ENCODE data around the gene KRTAP4-11. TPM values are rescaled to one million over a fixed set of nuclear protein-coding genes. Genes with fewer than 3 reads are reported as not detected.

KRTAP4-11 gene
- total RNA-seq = not detected in 2 replicates

DNA sequence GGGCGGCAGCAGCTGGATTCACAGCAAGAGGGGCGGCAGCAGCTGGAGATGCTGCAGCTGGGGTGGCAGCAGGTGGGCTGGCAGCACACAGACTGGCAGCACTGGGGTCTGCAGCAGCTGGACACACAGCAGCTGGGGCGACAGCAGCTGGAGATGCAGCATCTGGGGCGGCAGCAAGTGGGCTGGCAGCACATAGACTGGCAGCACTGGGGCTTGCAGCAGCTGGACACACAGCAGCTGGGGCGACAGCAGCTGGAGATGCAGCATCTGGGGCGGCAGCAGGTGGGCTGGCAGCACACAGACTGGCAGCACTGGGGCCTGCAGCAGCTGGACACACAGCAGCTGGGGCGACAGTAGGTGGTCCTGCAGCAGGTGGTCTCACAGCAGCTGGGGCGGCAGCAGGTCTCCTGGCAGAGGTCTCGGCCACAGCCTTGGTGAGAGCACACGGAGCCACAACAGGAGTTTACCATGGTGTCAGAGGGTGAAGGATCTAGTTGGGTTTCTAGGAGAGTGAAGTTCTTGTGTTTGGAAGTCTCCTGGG is at the start of gene KRTAP4-11:
TSS of gene KRTAP4-11 (minus strand) at position 528 of the 541 bp plus-strand sequence. CDS start at position 470, 58 bp downstream.

DNA sequence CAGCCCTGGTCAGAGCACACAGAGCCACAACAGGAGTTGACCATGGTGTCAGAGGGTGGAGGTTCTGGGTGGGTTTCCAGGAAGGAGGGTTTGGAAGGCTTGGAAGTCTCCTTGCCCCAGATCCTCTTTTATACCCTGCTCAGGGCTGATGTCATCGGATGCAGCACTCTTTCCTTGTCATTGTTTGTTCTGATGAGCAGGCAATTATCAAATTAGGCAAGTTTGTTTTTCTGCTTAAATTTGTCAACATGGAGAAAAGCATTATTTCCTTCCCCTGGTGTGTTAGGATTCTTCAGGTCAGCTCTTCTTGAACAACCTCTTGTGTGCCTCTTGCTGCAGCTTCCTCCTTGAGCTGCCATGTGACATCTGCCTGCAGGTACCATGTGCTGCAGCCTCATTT is 42.5 kb upstream of the KRTAP4-11 start, which contains the start of gene KRTAP4-4:
TSS of gene KRTAP4-4 (minus strand) at position 101 of the 400 bp plus-strand sequence. CDS start at position 44, 57 bp downstream.

DNA sequence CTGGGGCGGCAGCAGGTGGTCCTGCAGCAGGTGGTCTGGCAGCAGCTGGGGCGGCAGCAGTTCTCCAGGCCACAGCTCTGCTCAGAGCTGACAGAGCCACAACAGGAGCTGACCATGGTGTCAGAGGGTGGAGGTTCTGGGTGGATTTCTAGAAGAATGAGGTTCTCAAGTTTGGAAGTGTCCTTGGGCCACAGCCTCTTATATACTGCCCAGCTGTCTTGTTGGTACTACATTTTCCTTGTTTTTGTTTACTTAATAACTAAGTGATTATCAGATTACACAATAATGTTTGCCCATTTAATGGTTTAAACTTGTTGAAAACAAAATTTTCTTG is 31.4 kb upstream of the KRTAP4-11 start, which contains the start of gene KRTAP4-5:
TSS of gene KRTAP4-5 (minus strand) at position 174 of the 334 bp plus-strand sequence. CDS start at position 116, 58 bp downstream.

DNA sequence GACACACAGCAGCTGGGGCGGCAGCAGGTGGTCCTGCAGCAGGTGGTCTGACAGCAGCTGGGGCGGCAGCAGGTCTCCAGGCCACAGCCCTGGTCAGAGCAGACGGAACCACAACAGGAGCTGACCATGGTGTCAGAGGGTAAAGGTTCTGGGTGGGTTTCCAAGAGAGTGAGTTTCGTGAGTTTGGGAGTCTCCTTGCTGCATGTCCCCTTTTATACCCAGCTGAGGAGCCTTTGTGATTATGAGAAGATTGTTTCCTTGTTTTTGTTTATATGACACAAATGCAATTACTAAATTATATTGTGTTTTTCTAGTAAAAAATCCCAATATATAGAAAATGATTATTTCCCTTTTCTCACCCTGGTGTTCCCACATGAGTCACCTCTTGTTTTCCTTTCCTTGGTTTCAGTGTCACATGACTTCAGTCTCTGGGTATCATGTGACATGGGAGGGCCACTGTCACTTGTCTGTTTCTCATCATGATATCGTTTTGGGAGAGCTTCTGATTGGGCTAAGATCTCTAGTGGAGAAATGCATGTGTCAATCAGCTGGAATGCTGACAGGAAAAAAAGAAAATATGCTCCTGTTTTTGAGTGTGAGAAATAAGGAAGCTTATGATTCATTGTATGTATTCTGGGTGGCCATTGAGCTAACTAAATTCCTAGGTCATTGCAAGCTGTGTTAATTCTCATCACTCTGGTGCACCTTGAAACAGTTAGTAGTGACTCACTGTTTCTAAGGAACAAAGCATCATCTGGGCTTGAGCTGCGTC is 22.4 kb upstream of the KRTAP4-11 start, which contains the start of gene KRTAP4-6:
TSS of gene KRTAP4-6 (minus strand) at position 185 of the 772 bp plus-strand sequence. CDS start at position 128, 57 bp downstream.

DNA sequence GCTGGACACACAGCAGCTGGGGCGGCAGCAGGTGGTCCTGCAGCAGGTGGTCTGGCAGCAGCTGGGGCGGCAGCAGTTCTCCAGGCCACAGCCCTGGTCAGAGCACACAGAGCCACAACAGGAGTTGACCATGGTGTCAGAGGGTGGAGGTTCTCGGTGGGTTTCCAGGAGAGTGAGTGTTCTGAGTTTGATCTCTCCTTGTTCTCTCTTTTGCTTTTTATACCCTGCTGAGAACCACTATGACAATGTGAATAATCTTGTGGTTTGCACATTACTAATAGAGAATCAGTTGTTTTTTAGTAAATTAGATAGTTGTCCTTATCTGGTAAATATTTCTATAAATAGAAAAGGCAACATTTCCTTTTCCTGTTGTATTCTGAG is 5.8 kb upstream of the KRTAP4-11 start, which contains the start of gene KRTAP4-12:
TSS of gene KRTAP4-12 (minus strand) at position 192 of the 381 bp plus-strand sequence. CDS start at position 132, 60 bp downstream.

DNA sequence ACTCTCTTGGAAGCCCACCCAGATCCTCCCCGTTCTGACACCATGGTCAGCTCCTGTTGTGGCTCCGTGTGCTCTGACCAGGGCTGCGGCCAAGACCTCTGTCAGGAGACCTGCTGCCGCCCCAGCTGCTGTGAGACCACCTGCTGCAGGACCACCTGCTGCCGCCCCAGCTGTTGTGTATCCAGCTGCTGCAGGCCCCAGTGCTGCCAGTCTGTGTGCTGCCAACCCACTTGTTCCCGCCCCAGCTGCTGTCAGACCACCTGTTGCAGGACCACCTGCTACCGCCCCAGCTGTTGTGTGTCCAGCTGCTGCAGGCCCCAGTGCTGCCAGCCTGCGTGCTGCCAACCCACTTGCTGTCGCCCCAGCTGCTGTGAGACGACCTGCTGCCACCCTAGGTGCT is 12.8 kb downstream of the KRTAP4-11 start, which contains the start of gene KRTAP4-9:
TSS of gene KRTAP4-9 (plus strand) at position 43 of the 400 bp plus-strand sequence. CDS start at position 43, 0 bp downstream.

DNA sequence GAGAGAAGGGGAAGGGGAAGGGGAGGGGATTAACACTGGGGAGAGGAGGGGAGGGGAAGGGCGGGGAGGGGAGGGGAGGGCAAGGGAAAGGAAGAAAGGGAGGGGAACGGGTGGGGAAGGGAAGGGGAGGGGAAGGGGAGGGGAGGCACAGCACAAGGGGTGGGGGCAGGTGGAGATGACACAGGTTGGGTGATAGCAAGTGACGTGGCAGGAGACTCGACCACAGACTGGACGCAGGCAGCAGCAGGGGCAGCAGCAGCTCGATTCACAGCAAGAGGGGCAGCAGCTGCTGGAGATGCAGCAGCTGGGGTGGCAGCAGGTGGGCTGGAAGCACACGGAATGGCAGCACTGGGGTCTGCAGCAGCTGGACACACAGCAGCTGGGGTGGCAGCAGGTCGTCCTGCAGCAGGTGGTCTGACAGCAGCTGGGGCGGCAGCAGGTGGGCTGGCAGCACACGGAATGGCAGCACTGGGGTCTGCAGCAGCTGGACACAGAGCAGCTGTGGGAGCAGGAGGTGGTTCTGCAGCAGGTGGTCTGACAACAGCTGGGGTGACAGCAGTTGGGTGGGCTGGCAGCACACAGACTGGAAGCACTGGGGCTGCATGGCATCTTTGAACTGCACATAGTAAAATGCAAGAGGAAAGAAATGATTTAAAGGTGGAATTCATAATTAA is 16.4 kb downstream of the KRTAP4-11 start, which contains the start of gene KRTAP4-16:
TSS of gene KRTAP4-16 (minus strand) at position 624 of the 674 bp plus-strand sequence. CDS start at position 624, 0 bp downstream.

DNA sequence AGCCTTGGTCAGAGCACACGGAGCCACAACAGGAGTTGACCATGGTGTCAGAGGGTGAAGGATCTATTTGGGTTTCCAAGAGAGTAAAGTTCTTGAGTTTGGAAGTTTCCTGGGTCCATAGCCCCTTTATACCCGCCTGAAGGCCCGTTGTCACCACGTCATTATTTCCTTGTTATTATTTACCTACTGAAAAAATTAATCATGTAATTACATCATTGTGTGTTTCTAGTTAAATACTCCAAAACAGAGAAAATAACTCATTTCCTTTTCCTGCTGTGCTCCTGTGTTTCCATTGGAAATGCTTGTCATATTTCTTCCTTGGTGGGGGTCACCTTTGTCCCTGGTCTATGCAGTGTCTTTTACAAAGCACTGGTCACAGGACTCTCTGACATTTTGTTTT is 20.1 kb downstream of the KRTAP4-11 start, which contains the start of gene KRTAP4-8:
TSS of gene KRTAP4-8 (minus strand) at position 101 of the 400 bp plus-strand sequence. CDS start at position 43, 58 bp downstream.

DNA sequence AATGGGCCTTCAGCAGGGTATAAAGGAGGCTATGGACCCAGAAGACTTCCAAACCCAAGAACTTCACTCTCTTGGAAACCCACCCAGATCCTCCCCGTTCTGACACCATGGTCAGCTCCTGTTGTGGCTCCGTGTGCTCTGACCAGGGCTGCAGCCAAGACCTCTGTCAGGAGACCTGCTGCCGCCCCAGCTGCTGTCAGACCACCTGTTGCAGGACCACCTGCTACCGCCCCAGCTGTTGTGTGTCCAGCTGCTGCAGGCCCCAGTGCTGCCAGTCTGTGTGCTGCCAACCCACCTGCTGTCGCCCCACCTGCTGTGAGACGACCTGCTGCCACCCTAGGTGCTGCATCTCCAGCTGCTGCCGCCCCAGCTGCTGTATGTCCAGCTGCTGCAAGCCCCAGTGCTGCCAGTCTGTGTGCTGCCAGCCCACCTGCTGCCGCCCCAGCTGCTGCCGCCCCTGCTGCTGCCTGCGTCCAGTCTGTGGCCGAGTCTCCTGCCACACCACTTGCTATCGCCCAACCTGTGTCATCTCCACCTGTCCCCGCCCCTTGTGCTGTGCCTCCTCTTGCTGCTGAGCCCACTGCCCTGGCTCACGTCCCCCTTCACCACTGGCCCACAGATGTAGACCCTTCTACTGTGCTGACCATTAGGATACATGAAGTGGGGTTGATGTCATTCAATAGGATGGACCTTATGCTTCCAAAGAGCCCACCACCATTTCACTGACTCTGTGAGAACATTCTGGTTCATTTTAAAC is 33.9 kb downstream of the KRTAP4-11 start, which contains the start of gene KRTAP4-7:
TSS of gene KRTAP4-7 (plus strand) at position 51 of the 757 bp plus-strand sequence. CDS start at position 108, 57 bp downstream.

Other genes starting within 250 kb of the KRTAP4-11 start
- not detected in 2 replicates for gene KRT20, start 233.1 kb downstream of the KRTAP4-11 start, total RNA-seq
- not detected in 2 replicates for gene KRT23, start 180.7 kb downstream of the KRTAP4-11 start, total RNA-seq
- gene KRT39, start 151.4 kb downstream of the KRTAP4-11 start, total RNA-seq = not detected in 2 replicates
- gene KRT40, start 134.0 kb downstream of the KRTAP4-11 start, total RNA-seq = not detected in 2 replicates
- gene KRTAP3-3, start 124.2 kb downstream of the KRTAP4-11 start, total RNA-seq = not detected in 2 replicates
- not detected in 2 replicates for gene KRTAP3-2, start 118.5 kb downstream of the KRTAP4-11 start, total RNA-seq
- not detected in 2 replicates for gene KRTAP3-1, start 109.2 kb downstream of the KRTAP4-11 start, total RNA-seq
- gene KRTAP1-5, start 91.2 kb downstream of the KRTAP4-11 start, total RNA-seq = not detected in 2 replicates
- gene KRTAP1-4, start 88.2 kb downstream of the KRTAP4-11 start, total RNA-seq = not detected in 2 replicates
- gene KRTAP1-3, start 83.5 kb downstream of the KRTAP4-11 start, total RNA-seq = not detected in 2 replicates
- not detected in 2 replicates for gene KRTAP1-1, start 76.9 kb downstream of the KRTAP4-11 start, total RNA-seq
- gene KRTAP2-1, start 71.1 kb downstream of the KRTAP4-11 start, total RNA-seq = not detected in 2 replicates
- gene KRTAP2-2, start 63.1 kb downstream of the KRTAP4-11 start, total RNA-seq = not detected in 2 replicates
- not detected in 2 replicates for gene KRTAP2-3, start 58.3 kb downstream of the KRTAP4-11 start, total RNA-seq
- not detected in 2 replicates for gene KRTAP2-4, start 52.5 kb downstream of the KRTAP4-11 start, total RNA-seq
- not detected in 2 replicates for gene KRTAP4-7, start 34.2 kb downstream of the KRTAP4-11 start, total RNA-seq
- gene KRTAP4-8, start 20.2 kb downstream of the KRTAP4-11 start, total RNA-seq = not detected in 2 replicates
- not detected in 2 replicates for gene KRTAP4-16, start 16.2 kb downstream of the KRTAP4-11 start, total RNA-seq
- not detected in 2 replicates for gene KRTAP4-9, start 13.0 kb downstream of the KRTAP4-11 start, total RNA-seq
- not detected in 2 replicates for gene KRTAP4-12, start 5.8 kb upstream of the KRTAP4-11 start, total RNA-seq
- gene KRTAP4-6, start 22.2 kb upstream of the KRTAP4-11 start, total RNA-seq = not detected in 2 replicates
- not detected in 2 replicates for gene KRTAP4-5, start 31.5 kb upstream of the KRTAP4-11 start, total RNA-seq
- not detected in 2 replicates for gene KRTAP4-4, start 42.4 kb upstream of the KRTAP4-11 start, total RNA-seq
- not detected in 2 replicates for gene KRTAP4-3, start 49.8 kb upstream of the KRTAP4-11 start, total RNA-seq
- gene KRTAP4-2, start 59.8 kb upstream of the KRTAP4-11 start, total RNA-seq = not detected in 2 replicates
- not detected in 2 replicates for gene KRTAP4-1, start 66.5 kb upstream of the KRTAP4-11 start, total RNA-seq
- gene KRTAP9-1, start 71.5 kb upstream of the KRTAP4-11 start, total RNA-seq = not detected in 2 replicates
- gene KRTAP9-2, start 108.3 kb upstream of the KRTAP4-11 start, total RNA-seq = not detected in 2 replicates
- gene KRTAP9-3, start 114.1 kb upstream of the KRTAP4-11 start, total RNA-seq = not detected in 2 replicates
- gene KRTAP9-8, start 119.6 kb upstream of the KRTAP4-11 start, total RNA-seq = not detected in 2 replicates
- not detected in 2 replicates for gene KRTAP9-4, start 131.3 kb upstream of the KRTAP4-11 start, total RNA-seq
- not detected in 2 replicates for gene KRTAP9-9, start 137.0 kb upstream of the KRTAP4-11 start, total RNA-seq
- not detected in 2 replicates for gene KRTAP9-6, start 147.0 kb upstream of the KRTAP4-11 start, total RNA-seq
- not detected in 2 replicates for gene KRTAP9-7, start 157.3 kb upstream of the KRTAP4-11 start, total RNA-seq
- gene KRTAP29-1, start 184.5 kb upstream of the KRTAP4-11 start, total RNA-seq = not detected in 2 replicates
- gene KRTAP16-1, start 190.9 kb upstream of the KRTAP4-11 start, total RNA-seq = not detected in 2 replicates
- not detected in 2 replicates for gene KRTAP17-1, start 197.3 kb upstream of the KRTAP4-11 start, total RNA-seq
- gene KRT33A, start 232.5 kb upstream of the KRTAP4-11 start, total RNA-seq = not detected in 2 replicates